K562 (cell line): ENCODE data around the gene TSPOAP1. TPM values are rescaled to one million over a fixed set of nuclear protein-coding genes. Genes with fewer than 3 reads are reported as not detected.
A peak's percentile ranks its signal among the peaks of the same experiment; 100 is the strongest.

Experiments
- ADNP ChIP-seq: fragments of 200-800 bp; sonication (Bioruptor generic); IDR thresholded peaks from 2 replicates; pipeline ENCODE4 v1.6.1; 2016; ENCODE audit warnings: missing genetic modification characterization, missing compliant biosample characterization
- ATF1 ChIP-seq, 2 experiments: fragments of 450-650 bp in 1 of 2; IDR thresholded peaks; 2 replicates each; pipeline ENCODE4 v1.6.1; 2016; ENCODE audit warnings: missing compliant biosample characterization in 1 of 2, missing genetic modification characterization in 1 of 2
- CBX5 ChIP-seq: IDR thresholded peaks from 2 replicates; pipeline ENCODE4 v1.6.1; 2014; ENCODE audit warnings: low read depth, borderline replicate concordance
- HDAC6 ChIP-seq: IDR thresholded peaks from 2 replicates; pipeline ENCODE4 v1.6.1; 2012; ENCODE audit warnings: low read depth, mild to moderate bottlenecking, control low read depth, inconsistent platforms, low read length, moderate library complexity
- KAT2B ChIP-seq: IDR thresholded peaks from one replicate; pipeline ENCODE4 v1.6.1; 2012; ENCODE audit warnings: low read depth, mild to moderate bottlenecking, control low read depth, inconsistent platforms, low read length, moderate library complexity
- MCM5 ChIP-seq: fragments of 450-650 bp; IDR thresholded peaks from 2 replicates; pipeline ENCODE4 v1.6.1; 2016; ENCODE audit warnings: low read depth
- NR1H2 ChIP-seq: sonication (generic); formaldehyde crosslinking; IDR thresholded peaks from 2 replicates; pipeline ENCODE4 v1.4.0; 2020; ENCODE audit warnings: mild to moderate bottlenecking, missing genetic modification reagents
- RFX5 ChIP-seq: IDR thresholded peaks from 2 replicates; pipeline ENCODE4 v1.6.1; 2011; ENCODE audit warnings: low read depth, mild to moderate bottlenecking, improper control_type of control experiment, low read length
- SNRNP70 ChIP-seq: fragments of 200-400 bp; formaldehyde crosslinking; optimal IDR thresholded peaks from 2 replicates; pipeline ENCODE3; 2017; ENCODE audit warnings: low read depth, low read length
- ZBTB17 ChIP-seq: fragments of 450-650 bp; formaldehyde crosslinking; IDR thresholded peaks from 2 replicates; pipeline ENCODE4 v1.4.0; 2020; ENCODE audit warnings: mild to moderate bottlenecking
- ZC3H8 ChIP-seq: fragments of 450-650 bp; IDR thresholded peaks from 2 replicates; pipeline ENCODE4 v1.6.1; 2017
- ZNF263 ChIP-seq: sonication (generic); formaldehyde crosslinking; IDR thresholded peaks from 2 replicates; pipeline ENCODE4 v1.8.0; 2022; ENCODE audit warnings: mild to moderate bottlenecking, missing genetic modification reagents, borderline replicate concordance
- ZNF384 ChIP-seq: IDR thresholded peaks from 2 replicates; pipeline ENCODE4 v1.6.1; 2012; ENCODE audit warnings: low read depth, low read length, improper control_type of control experiment
- polyA plus RNA-seq, 8 experiments: library from polyadenylated mRNA; depleted of rRNA in 4 of 8; stranded (reverse) in 5 of 8; unstranded in 3 of 8; fragments of >200 nt; fragmentation: Nextera tagmentation in 2 of 8; fragmentation: Illumina TruSeq in 1 of 8; extraction: Ambion mirVana in 2 of 8; extraction: Trizol in 1 of 8; gene quantifications; 2 replicates each; pipeline versions ENCODE4 v1.2.1 to v1.2.3, GENCODE V29; 2011 to 2014; ENCODE audit warnings: inconsistent platforms in 1 of 8, missing spikeins in 1 of 8
- total RNA-seq, 7 experiments: library from RNA; depleted of rRNA in 6 of 7; stranded (reverse); fragments of >200 nt in 6 of 7; fragmentation: Illumina TruSeq in 2 of 7; extraction: Trizol in 2 of 7; gene quantifications; 2 replicates each; pipeline versions ENCODE4 v1.2.1 to v1.2.3, GENCODE V29; 2011 to 2021; ENCODE audit warnings: low replicate concordance in 1 of 7
- TF ChIP-seq, protein P1 (sequence below), 2 experiments: fragments of 450-650 bp; conservative IDR thresholded peaks; 2 replicates each; pipeline ENCODE4 v1.6.1; 2017; ENCODE audit warnings: mild to moderate bottlenecking in 2 of 2, moderate library complexity in 2 of 2
- TF ChIP-seq, protein P2 (sequence below): fragments of 450-650 bp; conservative IDR thresholded peaks from 2 replicates; pipeline ENCODE4 v1.6.1; 2016; ENCODE audit warnings: missing genetic modification characterization, low read depth, mild to moderate bottlenecking, control low read depth, missing compliant biosample characterization
- TF ChIP-seq, protein P3 (sequence below): fragments of 200-800 bp; sonication (Bioruptor generic); IDR thresholded peaks from 2 replicates; pipeline ENCODE4 v1.6.1; 2017; ENCODE audit warnings: missing genetic modification characterization, missing compliant biosample characterization
- TF ChIP-seq, protein P4 (sequence below): fragments of 250-450 bp; sonication (Bioruptor Pico); IDR thresholded peaks from 2 replicates; pipeline ENCODE4 v1.5.0; 2020; ENCODE audit warnings: mild to moderate bottlenecking
- TF ChIP-seq, protein P5 (sequence below), 2 experiments: fragments of 450-650 bp; IDR thresholded peaks; 2 replicates each; pipeline ENCODE4 v1.6.1; 2018; ENCODE audit warnings: mild to moderate bottlenecking in 2 of 2, low read depth in 1 of 2; ENCODE audit not compliant: partially characterized antibody in 2 of 2

TSPOAP1 gene
- total and polyA plus RNA-seq, 9 of the 15 experiments (the other 6 are each of a cell fraction or from before 2014, with no cell fraction given), result 0.87 to 3.9 (median 1.8) TPM; not detected in 2

DNA sequence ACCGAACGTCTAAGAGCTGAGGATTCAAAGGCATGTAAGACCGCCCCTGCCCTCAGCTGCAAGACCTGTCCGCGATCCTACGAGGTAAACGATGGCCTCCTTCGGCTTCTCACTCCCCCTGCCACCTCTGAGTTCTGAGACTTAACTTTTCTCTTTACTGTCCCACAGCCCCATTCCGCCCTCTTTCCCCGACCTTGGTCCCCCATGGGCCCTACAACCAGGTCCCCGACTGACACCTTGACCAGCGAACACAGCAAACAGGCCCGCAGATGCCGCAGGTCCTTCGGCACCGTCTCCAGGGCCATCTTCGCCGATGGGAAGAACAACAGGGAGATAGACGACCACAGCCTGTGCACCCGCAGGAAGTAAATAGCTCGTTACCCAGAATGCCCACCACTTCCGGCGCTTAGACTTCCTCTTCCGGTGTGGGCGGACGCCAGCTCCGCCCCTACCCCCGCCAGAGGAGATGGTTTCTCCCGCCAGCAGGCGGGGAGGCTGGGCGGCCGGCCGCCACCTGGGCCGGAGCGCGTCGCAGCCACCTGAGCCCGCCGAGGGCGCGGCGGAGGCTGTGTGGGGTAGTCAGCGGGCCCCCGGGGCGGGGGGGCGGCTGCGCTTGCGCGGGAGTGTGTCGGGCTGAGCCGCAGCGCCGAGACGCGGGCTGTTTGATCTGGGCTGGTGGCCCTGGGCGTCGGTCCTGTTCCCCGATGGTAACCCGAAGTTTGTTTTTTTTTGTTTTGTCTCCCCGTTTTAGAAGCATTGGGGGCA, 23.4 kb upstream of the TSPOAP1 start, which contains the start of gene SUPT4H1 (continued):
- TF ChIP-seq ZNF263, result no peak
- no peak for TF ChIP-seq MCM5
- TF ChIP-seq, protein P1, sequence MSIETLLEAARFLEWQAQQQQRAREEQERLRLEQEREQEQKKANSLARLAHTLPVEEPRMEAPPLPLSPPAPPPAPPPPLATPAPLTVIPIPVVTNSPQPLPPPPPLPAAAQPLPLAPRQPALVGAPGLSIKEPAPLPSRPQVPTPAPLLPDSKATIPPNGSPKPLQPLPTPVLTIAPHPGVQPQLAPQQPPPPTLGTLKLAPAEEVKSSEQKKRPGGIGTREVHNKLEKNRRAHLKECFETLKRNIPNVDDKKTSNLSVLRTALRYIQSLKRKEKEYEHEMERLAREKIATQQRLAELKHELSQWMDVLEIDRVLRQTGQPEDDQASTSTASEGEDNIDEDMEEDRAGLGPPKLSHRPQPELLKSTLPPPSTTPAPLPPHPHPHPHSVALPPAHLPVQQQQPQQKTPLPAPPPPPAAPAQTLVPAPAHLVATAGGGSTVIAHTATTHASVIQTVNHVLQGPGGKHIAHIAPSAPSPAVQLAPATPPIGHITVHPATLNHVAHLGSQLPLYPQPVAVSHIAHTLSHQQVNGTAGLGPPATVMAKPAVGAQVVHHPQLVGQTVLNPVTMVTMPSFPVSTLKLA (conservative IDR thresholded peaks at IDR 0.05), result peak; percentile 27 to 83; a peak in 3 of 4 replicates
- no peak for TF ChIP-seq ATF1 (CRISPR knock-in tag; IDR thresholded peaks at IDR 0.05)
- peak; percentile 66 for TF ChIP-seq ATF1 (tag; IDR thresholded peaks at IDR 0.05)
- TF ChIP-seq ZNF384, result no peak
- no peak for TF ChIP-seq ZC3H8
- TF ChIP-seq, protein P2, sequence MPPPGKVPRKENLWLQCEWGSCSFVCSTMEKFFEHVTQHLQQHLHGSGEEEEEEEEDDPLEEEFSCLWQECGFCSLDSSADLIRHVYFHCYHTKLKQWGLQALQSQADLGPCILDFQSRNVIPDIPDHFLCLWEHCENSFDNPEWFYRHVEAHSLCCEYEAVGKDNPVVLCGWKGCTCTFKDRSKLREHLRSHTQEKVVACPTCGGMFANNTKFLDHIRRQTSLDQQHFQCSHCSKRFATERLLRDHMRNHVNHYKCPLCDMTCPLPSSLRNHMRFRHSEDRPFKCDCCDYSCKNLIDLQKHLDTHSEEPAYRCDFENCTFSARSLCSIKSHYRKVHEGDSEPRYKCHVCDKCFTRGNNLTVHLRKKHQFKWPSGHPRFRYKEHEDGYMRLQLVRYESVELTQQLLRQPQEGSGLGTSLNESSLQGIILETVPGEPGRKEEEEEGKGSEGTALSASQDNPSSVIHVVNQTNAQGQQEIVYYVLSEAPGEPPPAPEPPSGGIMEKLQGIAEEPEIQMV, result peak; percentile 79
- TF ChIP-seq, protein P3, sequence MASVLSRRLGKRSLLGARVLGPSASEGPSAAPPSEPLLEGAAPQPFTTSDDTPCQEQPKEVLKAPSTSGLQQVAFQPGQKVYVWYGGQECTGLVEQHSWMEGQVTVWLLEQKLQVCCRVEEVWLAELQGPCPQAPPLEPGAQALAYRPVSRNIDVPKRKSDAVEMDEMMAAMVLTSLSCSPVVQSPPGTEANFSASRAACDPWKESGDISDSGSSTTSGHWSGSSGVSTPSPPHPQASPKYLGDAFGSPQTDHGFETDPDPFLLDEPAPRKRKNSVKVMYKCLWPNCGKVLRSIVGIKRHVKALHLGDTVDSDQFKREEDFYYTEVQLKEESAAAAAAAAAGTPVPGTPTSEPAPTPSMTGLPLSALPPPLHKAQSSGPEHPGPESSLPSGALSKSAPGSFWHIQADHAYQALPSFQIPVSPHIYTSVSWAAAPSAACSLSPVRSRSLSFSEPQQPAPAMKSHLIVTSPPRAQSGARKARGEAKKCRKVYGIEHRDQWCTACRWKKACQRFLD, result no peak
- no peak for TF ChIP-seq RFX5
- no peak for TF ChIP-seq NR1H2
- no peak for TF ChIP-seq SNRNP70
- TF ChIP-seq, protein P4, sequence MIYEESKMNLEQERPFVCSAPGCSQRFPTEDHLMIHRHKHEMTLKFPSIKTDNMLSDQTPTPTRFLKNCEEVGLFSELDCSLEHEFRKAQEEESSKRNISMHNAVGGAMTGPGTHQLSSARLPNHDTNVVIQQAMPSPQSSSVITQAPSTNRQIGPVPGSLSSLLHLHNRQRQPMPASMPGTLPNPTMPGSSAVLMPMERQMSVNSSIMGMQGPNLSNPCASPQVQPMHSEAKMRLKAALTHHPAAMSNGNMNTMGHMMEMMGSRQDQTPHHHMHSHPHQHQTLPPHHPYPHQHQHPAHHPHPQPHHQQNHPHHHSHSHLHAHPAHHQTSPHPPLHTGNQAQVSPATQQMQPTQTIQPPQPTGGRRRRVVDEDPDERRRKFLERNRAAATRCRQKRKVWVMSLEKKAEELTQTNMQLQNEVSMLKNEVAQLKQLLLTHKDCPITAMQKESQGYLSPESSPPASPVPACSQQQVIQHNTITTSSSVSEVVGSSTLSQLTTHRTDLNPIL (CRISPR knock-in tag), result no peak
- TF ChIP-seq, protein P5, sequence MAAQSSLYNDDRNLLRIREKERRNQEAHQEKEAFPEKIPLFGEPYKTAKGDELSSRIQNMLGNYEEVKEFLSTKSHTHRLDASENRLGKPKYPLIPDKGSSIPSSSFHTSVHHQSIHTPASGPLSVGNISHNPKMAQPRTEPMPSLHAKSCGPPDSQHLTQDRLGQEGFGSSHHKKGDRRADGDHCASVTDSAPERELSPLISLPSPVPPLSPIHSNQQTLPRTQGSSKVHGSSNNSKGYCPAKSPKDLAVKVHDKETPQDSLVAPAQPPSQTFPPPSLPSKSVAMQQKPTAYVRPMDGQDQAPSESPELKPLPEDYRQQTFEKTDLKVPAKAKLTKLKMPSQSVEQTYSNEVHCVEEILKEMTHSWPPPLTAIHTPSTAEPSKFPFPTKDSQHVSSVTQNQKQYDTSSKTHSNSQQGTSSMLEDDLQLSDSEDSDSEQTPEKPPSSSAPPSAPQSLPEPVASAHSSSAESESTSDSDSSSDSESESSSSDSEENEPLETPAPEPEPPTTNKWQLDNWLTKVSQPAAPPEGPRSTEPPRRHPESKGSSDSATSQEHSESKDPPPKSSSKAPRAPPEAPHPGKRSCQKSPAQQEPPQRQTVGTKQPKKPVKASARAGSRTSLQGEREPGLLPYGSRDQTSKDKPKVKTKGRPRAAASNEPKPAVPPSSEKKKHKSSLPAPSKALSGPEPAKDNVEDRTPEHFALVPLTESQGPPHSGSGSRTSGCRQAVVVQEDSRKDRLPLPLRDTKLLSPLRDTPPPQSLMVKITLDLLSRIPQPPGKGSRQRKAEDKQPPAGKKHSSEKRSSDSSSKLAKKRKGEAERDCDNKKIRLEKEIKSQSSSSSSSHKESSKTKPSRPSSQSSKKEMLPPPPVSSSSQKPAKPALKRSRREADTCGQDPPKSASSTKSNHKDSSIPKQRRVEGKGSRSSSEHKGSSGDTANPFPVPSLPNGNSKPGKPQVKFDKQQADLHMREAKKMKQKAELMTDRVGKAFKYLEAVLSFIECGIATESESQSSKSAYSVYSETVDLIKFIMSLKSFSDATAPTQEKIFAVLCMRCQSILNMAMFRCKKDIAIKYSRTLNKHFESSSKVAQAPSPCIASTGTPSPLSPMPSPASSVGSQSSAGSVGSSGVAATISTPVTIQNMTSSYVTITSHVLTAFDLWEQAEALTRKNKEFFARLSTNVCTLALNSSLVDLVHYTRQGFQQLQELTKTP (IDR thresholded peaks at IDR 0.05; ENCODE audit: low read depth in 1 of 2, partially characterized antibody in 2 of 2), result peak in 1 of 2 experiments; percentile 76
- no peak for TF ChIP-seq ADNP (tag)
- no peak for TF ChIP-seq HDAC6
- TF ChIP-seq CBX5, result no peak
- TF ChIP-seq KAT2B, result no peak
- TF ChIP-seq ZBTB17 (CRISPR knock-in tag), result peak; percentile 68
